Stimulated activated CD8-positive, alpha-beta memory T cell treated with anti-CD3 and anti-CD28 coated beads, Interleukin-7, amount 100 ng/mL, for 48 hours (primary cell): Measurements from ENCODE around the gene ENDOV.

Experiments used
- DNase-seq, 2 donors: peaks; one replicate each; pipeline ENCODE4 v3.0.0-alpha.2; 2020; ENCODE audit warnings: low read depth in 1 of 2; ENCODE audit errors: extremely low read depth in 1 of 2

The ENDOV gene

DNA sequence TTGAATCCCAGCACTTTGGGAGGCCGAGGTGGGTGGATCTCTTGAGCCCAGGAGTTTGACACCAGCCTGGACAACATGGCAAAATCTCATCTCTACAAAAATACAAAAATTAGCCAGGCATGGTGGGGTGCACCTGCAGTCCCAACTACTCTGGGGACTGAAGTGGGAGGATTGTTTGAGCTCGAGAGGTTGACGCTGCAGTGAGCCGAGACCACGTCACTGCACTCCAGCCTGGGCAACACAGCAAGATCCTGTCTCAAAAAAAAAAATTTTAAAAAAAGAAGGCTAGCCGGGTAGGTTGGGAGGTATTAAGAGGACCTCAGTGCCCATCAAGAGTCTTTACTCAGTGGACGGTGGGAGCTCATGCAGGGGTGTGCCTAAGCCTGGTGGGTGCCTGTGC is 65.3 kb downstream of the ENDOV start:
- no peak for DNase-seq

DNA sequence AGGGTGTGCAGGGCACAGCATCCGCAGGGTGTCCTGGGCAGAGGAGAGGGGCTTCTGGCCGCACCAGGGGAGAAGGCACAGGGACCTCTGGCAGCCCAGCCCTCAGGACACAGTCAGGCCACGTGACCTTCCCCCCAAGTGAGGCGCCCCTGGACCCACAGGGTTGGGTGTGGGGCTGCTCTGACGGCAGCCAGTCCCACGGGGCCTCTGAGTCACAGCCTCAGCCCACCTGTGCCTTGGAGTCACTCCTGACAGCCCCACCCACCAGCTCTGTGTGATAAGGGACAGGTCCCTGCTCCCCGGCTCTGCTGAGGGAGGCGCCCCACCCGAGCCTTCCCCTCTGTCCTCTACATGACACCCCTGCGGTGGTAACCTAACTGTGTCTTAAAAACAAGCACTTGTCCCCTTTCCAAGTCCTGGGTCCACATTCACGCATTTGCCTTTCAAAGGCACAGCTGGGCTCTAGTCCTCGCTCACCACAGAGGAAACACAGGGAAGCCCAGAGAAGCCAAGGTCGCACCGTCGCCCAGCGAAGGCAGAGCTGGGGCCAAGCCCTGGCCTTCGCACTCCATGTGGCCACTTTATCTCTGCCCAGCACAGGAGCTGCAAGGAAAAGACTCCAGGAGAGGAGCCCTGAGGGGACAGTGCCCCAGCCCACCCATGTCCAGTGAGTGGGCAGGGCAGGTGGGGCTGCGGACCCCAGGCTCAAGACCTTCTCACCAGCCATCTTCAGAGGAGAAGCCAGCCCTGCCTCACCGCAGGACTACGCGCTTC is 66.5 kb downstream of the ENDOV start:
- DNase-seq: no peak

DNA sequence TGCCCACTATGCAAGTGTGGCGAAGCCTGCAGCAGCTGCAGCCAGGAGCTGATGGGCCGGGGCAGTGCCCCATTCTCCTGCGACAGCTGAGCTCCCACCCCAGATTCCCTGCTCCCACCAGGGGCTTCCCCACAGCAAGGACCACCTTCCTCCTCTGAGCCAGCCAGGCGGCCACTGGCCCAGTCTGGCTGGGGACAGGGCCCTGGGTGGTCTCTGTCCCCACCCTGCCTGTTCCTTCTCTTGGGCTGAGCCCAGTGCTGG is 67.0 kb downstream of the ENDOV start:
- no peak for DNase-seq

DNA sequence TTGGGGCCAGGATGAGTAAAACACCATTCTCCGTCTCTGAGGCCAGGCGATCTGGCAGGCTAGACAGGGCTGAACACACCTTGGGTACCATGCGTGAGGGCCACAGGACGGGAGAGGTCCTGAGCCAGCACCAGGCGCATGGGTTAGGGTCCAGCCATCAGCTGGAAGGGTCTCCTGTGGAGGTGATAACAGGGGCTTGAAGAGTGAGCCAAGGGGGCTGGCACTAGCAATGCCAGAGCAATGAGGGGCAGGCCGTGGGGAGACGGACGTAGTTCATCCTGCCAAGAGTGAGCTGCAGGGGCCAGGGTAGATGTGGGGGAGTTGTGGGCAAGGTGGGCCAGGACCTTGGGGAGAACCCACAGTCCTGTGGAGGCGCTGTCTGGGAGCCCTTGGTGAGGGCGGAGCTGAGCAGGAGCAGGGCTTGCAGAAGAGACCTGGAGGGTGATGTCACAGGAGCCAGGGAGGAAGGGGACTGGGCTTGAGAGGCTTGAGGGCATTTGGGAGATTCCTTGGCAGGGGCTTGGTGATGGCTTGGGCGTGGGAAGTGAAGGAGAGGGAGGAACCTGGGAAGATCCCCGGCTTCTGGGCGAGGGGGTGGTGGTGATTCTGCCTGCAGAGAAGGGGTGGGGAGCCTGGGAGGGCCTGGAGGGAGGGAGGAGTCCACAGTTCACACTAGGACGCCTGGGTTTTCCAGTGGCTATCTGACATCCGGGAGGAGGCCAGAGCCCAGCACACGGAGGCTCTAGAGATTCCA is 67.8 kb downstream of the ENDOV start:
- no peak for DNase-seq

DNA sequence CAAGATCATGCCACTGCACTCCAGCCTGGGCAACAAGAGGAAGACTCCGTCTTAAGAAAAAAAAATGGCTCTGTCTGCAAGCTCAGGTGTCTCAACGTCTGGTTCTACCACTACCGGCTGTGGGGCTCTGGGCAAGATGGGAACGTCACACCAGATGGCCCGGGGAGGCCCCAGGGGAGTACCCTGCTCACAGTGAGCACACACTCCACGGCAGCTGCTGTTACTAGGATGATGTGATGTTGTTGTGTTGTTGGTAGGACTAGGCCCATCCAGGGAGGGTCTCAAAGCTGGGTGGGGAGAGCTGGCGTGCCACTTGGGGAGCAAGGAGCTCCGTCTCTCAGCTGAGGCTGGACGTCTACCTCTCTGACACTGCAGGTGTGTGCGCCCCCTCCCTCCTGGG is 70.9 kb downstream of the ENDOV start:
- no peak for DNase-seq

DNA sequence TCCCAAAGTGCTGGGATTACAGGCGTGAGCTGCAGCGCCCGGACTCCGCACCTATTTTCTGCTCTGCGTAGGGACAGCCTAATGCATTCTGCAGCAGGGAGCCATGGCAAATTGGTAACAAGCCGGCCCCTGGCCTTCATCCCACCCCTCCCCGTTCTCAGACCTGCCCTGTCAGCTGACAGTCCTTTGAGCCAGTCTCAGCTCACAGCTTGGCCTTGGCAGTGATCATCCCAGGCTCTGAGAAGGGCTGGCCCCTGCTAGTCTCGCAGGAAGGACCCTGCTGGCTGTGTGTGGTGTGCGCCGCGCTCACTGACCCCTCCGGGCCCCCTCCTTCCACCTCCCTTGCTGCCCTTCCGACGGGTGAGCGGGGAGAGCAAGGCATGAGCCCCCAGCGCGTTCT is 71.7 kb downstream of the ENDOV start:
- DNase-seq: no peak

DNA sequence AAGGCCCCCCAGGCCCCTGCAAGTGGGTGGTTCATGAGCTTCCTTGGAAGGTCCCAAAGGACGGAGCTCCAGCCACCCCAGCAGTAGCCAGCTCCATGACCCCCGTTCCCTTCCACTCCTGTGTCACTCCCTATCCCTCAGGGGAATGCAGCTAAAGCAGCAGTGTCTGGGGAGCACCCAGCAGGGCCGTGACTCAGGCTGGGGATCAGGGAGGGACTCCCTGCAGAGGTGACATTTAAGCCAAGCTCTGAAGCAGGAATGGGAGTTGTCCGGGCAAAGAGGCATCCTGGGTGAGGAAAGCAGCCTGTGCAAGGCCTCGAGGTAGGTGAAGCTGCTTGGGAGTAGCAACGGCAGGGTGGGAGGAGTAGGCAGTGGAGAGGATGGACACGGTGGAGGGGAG is 72.5 kb downstream of the ENDOV start:
- DNase-seq: no peak
